Caki2 (cell line): ENCODE results near the gene XPR1. TPM values are rescaled to one million over a fixed set of nuclear protein-coding genes. Genes with fewer than 3 reads are reported as not detected.
"Not testable (repeated sequence)": the region's sequence is repeated elsewhere in the genome, so short reads cannot be mapped to it uniquely, and the experiment has no call there.

ENCODE experiments used
- DNase-seq: peaks from one replicate; pipeline ENCODE4 v3.0.0-alpha.2; 2015; ENCODE audit warnings: low read depth
- in situ Hi-C: cut with HindIII; loops from 2 replicates; pipeline ENCODE4 v1.10.0; 2016; ENCODE audit warnings: low sequenced_read_pairs, low pct_unique_long_range_greater_than_20kb, mixed read lengths
- total RNA-seq: library from RNA; depleted of rRNA; stranded (reverse); fragments of >200 nt; shearing (Covaris generic); gene quantifications from 2 replicates; pipeline ENCODE4 v1.2.3, GENCODE V29; 2014; ENCODE audit warnings: low replicate concordance

XPR1 gene
- total RNA-seq, 1 experiment from 2014 or later = 14.1 TPM

DNA sequence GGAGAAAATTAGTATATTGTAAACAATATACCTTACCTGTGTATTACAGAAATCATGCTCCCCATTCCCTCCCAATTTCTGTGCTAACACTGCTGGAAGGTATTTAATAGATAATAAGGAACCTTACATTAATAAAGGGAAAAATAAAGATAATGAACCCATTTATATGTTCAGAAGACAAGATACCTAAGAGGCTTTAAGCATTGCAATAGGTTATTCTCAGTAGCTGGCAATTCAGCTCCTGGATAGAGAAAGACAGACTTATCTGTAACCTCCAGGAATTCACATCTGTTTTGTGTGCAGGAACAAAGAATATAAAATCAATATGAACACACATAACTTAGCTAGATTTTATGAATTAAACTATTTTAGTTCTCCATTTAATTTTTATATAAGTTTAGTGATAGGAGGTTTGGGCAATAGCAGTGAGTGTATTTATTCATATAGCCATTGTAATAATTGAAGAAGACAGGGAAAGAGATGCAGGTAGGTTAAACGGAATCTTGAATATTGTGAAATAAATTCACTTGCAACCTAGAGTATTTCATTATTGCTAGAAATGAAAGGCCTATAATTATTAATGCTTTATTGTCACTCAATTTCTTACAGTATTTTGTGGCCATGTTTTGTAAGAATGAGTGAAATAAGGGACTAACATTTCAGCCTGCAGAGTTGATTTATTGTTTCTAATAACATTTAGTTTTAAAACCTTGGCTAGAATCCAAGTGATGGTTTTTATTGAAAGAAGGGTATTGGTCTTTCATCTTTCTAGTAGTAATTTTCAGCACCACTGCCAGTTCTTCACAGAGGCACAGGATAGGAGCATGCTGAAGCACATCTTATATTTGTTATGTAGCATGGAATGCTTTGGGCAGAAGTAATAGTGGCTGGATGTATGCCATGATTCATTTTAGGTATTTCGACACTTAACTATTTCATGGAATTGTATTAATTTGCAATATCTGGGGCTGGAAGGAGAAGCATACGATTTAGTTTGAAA is 1.5 kb downstream of the XPR1 start:
- in situ Hi-C loops = no loop called here
- DNase-seq = no peak

DNA sequence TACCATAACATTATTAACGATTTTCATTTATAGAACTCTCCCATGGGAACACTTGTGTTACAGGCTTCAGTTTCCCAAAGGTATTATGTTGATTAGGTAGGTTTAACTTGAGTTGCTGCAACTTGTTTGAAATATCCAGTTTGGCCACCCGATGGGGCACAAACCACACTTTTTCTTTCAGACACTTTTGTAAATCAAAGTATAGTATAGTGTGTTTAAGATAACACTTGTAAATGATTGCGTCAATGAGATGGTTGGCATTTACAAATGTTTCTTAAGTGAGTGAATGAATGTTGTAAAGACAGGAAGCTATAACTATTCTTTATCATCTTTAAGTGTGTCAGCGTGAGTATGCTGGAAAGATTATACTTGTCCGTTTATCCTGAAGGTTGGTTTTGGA is 4.3 kb downstream of the XPR1 start:
- in situ Hi-C loops = no loop called here
- no peak for DNase-seq

DNA sequence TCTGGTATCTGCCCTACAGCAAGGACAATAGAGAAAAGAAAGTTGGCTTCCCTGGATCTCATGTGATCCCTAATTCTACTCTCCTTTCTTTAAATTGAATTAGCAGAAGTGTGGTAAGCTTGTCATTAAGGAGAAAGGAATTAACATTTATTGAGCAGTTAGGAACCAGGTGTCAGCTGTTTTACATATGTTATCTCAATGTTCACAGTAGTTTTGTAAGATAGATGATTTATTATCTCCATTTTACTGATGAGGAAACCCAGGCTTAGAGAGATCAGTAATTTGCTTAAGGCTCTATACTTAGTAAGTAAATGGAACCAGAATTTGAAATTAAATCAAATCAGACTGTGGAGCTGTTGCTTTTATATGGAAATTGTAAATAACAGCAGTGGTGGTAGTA is 8.0 kb downstream of the XPR1 start:
- no peak for DNase-seq
- in situ Hi-C loops = no loop called here

DNA sequence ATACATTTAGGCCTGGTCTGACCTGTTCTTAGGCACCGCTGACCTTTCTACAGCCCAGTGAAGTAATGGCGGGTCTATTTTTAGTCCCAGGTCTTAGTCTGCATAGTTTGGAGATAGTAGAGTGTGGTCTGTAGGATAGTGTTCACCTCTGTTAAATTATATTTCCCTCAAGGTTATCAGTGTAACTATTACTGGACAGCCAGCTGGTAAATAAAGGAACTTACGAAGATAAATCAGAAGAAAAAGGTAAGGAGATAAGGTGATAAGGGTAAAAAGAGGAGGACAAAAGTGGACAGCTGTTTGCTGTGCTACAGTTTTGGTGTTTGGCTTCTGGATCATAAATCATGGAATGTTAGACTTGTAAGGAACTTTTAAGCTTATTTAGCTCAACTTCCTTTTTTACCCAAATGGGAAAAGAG is 8.7 kb downstream of the XPR1 start:
- in situ Hi-C loops = no loop called here
- DNase-seq = no peak

DNA sequence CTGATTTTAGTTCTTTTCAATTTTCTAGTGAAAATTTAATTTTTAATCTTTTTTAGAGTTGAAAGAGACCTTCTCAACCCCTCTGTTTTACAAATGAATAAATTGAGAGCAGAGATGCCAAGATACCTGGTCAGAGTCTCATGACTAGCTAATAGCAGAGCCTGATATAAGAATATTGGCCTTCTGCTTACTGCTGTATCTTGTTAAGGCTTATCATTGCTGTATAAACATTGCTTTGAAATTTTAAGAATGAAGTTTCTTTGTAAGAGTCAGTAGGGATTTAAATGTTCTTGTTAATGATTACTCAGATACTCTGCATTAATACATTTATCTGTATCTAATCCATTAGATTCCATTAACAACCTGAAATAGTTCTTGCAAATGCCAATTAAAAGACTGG is 9.8 kb downstream of the XPR1 start:
- in situ Hi-C loops = no loop called here
- DNase-seq = no peak

DNA sequence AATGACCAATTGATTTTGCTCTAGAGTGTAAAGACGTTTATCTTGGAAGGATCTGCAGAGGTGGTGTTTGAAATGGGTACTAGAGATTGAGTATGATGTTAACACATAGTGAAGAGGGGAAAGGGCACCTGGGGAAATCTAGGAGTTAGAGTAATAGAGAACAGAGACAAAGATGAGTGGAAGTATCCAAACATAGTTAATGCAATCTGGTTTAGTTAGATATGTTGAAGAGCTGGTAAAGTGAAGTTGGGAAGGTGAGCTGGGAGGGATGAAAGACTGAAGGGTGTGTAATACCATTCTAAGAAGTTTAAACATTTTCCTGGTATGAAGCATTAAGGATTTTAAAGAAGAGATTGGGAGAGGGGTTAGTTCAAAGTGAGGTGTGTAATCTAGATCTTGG is 11.0 kb downstream of the XPR1 start:
- in situ Hi-C loops = no loop called here
- no peak for DNase-seq

DNA sequence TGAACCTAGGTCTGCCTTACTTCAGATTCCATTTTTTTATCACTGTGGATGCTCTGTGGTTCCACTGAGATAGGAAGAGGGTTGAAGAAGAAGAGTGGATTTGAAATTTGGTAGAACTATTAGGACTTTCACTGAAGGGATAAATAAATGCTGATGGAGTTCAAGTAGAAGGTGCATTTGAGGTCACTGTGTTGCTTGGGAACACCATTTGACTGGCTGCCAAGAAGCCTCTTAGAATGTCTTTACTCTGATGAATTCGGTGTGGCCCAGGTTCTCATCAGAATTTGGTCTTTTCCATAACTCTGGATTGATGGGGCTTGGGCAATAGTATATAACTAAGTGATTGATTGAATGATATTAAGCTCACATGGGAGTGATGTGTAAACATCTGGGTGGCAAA is 11.9 kb downstream of the XPR1 start:
- DNase-seq = no peak
- in situ Hi-C loops = no loop called here

DNA sequence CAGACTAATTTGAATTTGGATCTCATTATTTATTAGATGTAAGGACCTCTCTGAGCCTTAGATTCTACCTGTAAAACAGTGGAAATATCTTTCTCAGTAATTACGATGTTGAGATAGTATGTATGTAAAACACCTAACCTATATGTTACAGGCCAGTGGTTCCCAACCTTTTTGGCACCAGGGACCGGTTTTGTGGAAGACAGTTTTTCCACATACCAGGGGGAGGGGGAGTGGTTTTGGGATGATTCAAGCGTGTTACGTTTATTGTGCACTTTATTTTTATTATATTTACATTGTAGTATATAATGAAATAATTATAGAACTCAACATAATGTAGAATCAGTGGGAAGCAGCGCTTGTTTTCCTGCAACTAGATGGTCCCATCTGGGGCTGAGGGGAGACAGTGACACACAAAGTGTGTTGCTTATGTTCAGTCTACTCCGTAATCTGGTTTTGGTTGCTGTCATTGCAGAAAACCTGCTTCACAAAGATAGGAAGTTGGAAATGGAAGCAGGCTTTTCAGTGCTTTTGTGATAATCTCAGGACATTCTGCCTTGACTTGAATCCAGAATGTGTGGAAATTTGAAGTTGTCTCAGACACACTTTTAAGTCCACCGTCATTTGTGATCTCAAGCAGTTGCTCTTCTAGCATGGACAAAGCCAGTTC is 12.8 kb downstream of the XPR1 start:
- in situ Hi-C loops = no loop called here
- DNase-seq = no peak

DNA sequence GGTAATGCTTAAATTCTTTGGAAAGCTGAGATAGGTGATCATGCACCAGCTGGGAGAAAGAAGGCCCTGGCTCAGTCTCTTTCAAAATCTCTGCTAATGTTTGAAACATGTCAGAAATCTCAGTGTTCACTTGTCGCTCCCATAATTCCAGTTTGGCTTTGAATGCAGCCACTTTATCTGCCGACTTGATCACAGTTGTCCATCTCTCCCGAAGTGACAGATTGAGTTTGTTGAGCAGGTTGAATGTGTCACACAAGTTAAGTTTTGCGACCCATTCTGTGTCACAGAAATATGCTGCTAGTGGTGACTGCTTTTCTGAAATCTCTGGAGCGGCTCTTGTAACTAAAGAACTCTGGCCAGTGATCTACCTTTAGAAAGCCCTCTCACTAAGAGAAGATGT is 13.4 kb downstream of the XPR1 start:
- DNase-seq, in situ Hi-C loops: not testable (repeated sequence)

DNA sequence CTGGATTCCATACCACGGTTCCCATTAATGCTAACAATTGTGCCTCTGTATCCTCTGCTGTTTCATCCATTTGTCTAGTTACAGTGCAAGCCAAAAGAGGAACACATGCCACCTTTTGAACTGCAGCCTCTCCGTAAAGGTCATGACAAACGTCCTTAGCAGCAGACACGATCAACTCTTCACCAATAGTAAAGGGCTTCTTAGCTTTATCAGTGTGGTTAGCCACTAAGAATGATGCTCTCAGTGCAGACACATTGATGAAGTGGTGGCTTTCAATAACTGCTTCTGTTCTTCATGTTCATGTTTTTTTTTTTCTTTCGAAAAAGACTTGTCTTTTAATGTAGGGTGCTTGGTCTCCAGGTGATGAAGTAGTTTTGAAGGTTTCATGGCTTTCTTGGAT is 14.3 kb downstream of the XPR1 start:
- DNase-seq = no peak
- in situ Hi-C loops = no loop called here

DNA sequence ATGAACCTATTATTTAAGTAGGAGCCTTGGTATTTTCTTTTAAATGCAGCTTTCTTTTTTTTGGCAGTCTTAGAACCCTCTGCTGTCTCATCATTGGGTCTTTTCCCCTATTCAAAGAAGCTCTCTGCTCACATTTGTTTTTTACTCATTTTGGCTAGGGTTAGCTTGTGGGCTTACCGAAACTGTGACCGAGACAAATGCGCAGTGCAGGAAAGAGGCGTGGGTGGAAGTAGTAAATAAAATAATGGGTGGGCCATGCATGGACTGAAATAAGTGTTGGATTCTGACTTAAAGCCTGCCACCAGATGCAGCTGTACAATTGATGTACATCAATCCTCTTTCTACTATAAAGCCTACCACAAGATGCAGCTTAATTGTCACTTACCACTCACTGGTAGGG is 14.7 kb downstream of the XPR1 start:
- in situ Hi-C loops = no loop called here
- DNase-seq = no peak

DNA sequence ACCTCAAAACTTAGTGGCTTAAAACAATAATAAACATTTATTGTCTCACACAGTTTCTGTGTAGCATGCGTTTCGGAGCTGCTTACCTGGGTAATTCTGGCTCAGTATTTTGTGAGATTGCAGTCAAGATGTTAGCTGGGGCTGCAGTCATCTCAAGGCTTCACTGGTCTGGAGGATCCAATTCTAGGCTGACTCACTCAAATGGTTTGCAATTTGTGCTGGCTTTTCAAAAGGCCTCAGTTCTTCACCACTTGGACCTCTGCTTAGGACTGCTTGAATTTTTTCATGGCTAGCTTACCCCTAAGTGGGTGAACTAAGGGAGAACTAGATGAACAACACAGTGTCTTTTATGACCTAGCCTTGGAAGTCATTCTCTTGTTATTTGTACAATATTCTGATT is 21.0 kb downstream of the XPR1 start:
- in situ Hi-C loops = no loop called here
- no peak for DNase-seq

DNA sequence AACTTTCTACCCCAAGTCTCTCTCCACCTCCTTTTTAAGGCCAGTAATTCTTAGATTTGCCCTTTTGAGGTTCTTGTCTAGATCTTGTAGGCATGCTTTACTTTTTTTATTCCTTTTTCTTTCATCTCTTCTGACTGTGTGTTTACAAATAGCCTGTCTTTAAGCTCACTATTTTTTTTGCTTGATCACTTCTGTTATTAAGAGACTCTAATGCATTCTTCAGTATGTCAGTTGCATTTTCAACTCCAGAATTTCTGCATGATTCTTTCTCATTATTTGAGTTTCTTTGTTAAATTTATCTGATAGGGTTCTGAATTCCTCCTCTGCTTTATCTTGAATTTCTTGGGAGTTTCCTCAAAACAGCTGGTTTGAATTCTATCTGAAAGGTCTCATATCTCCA is 30.9 kb downstream of the XPR1 start:
- in situ Hi-C loops = no loop called here

DNA sequence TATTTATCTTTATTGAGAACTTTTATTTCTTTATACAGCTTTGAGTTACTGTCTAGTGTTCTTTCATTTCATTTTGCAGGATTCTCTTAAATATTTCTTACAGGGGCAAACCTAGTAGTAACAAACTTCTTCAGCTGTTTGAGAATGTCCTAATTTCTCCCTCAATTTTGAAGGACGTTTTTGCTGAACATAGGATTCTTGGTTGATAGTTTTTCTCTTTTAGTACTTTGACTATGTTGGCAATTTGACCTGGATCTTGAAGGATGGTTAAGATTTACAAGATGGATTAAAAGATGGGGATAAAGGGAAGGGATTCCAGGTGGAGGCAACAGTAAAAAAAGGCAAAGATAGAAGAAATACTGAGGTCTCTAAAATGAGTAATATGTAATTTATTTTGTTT is 38.9 kb downstream of the XPR1 start:
- in situ Hi-C loops = no loop called here
- no peak for DNase-seq

More for the DNA sequence above, 30.9 kb downstream of the XPR1 start:
- DNase-seq = no peak

DNA sequence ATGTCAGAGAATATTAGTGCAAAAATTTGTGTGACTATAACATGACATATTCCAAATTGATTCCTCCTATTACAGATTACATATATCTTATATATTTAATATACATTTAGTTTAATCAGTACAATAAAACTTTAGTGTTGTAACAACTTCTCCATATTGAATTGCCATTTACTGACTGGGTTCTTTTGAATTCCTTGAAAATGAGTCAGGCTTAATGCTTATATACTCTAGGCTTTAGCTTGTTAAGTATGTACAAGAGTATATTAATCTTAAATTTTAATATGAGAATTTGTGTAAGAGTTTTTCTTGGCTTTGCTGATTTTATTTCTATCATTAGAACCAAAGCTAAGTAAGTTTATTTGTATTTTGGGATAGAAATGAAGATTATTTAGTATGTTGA is 40.3 kb downstream of the XPR1 start:
- DNase-seq = no peak
- in situ Hi-C loops = no loop called here

DNA sequence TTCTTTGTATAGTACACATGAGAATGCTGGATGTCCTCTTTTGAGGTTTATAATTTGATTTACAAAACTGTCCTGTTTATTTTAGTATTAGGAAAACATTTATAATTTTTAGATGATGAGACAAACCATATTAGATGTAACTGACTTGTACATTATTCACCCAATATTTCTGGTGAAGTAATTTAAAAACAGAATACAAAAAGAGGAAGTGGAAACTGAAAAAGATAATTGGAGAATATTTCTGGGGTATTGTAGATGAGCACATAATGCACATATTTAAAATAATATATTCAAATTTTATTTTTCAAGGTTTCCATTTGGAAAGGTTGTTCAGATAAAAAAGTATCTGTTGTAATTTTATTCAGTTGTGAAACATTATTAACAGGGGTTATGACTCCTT is 40.7 kb downstream of the XPR1 start:
- in situ Hi-C loops = no loop called here
- no peak for DNase-seq

DNA sequence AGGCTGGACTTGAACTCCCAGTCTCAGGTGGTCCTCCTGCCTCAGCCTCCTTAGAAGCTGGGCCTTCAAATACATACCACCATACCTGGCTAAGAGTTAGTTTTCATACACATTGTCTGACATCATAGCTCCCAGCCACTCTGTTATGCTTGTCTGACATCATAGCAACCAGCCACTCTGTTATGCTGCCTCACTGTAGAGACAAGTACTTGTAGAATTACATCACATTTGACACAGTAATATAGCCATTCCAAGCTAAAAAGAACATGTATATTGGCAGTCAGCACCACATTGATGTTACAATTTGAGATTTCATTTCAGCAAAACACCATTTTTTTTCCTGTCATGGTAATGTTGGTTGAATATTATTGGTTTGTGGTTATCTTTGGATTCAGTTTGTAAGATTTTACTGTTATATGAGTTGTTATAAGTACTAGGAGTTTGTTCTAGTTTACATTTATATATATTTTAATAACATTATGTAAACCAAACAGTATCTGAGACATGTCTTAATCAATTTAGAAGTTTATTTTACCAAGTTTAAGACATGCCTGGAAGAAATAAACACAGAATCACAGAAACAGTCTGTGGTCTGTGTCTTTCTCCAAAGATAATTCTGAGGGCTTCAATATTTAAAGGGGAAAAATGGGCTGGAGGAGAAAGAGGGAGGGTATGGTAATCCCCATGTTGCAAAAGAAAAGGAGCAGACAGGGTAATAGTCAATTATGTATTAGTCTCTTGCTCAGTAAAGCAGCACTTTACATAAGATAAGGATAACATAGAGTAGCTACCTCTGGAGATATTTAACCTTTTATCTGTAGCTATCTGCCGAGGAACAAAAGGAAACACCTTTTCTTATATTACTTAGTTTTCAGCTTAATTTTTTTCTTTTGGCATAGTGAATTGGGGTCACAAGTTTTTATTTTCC is 43.0 kb downstream of the XPR1 start:
- in situ Hi-C loops = no loop called here
- no peak for DNase-seq

DNA sequence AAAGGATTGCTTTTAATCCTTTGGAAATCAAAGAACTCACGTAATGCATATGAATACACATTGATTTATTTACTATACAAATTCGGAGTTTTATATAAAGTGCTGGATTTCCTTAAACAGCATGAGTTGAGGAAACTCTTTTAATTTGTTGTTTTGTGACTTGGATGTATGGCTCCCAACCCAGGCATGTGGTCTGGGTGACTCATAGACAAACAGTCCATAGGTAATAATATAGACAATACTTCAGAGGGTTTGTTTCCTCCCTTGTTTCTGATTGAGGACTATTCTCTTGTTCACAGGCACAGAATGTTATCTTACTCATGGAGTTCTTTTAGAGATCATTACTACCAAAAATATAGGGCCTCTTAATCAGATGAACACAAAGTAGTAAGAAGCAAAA is 43.8 kb downstream of the XPR1 start:
- in situ Hi-C loops = no loop called here
- DNase-seq = no peak
